Trophoblast cell (in vitro differentiated cells and primary cell): Measurements from ENCODE around the gene PDGFRB.
A peak's percentile ranks its signal among the peaks of the same experiment; 100 is the strongest.
"Not testable (repeated sequence)": the region's sequence is repeated elsewhere in the genome, so short reads cannot be mapped to it uniquely, and the experiment has no call there.

Experiments used
- DNase-seq, 2 donors: peaks; one replicate each; pipeline ENCODE4 v3.0.0-alpha.2; 2016
- H2AFZ ChIP-seq: 2 replicates; pipeline ENCODE4 v1.6.1; 2013; ENCODE audit warnings: low read length, moderate library complexity, mild to moderate bottlenecking; ENCODE audit not compliant: insufficient read depth, poor library complexity
- H2AK5ac ChIP-seq: 2 replicates; pipeline ENCODE4 v1.6.1; 2013; ENCODE audit warnings: mild to moderate bottlenecking, low read length
- H2BK120ac ChIP-seq: 2 replicates; pipeline ENCODE4 v1.6.1; 2013; ENCODE audit warnings: low read length, mild to moderate bottlenecking, moderate library complexity; ENCODE audit not compliant: insufficient read depth, poor library complexity
- H2BK12ac ChIP-seq: 2 replicates; pipeline ENCODE4 v1.6.1; 2013; ENCODE audit warnings: mild to moderate bottlenecking, low read length, moderate library complexity
- H2BK5ac ChIP-seq: 2 replicates; pipeline ENCODE4 v1.6.1; 2013; ENCODE audit warnings: low read length, low read depth, moderate library complexity, mild to moderate bottlenecking; ENCODE audit not compliant: poor library complexity
- H3K14ac ChIP-seq: 2 replicates; pipeline ENCODE4 v1.6.1; 2013; ENCODE audit warnings: mild to moderate bottlenecking, low read length
- H3K18ac ChIP-seq: 2 replicates; pipeline ENCODE4 v1.6.1; 2013; ENCODE audit warnings: mild to moderate bottlenecking, low read length
- H3K23ac ChIP-seq: 2 replicates; pipeline ENCODE4 v1.6.1; 2013; ENCODE audit warnings: low read length
- H3K27ac ChIP-seq: 2 replicates; pipeline ENCODE4 v1.5.1; 2013; ENCODE audit warnings: low read depth, mild to moderate bottlenecking, inconsistent platforms, low read length, moderate library complexity
- H3K27me3 ChIP-seq: 2 replicates; pipeline ENCODE4 v1.6.1; 2013; ENCODE audit warnings: inconsistent platforms, mild to moderate bottlenecking, low read length, moderate library complexity; ENCODE audit not compliant: insufficient read depth
- H3K36me3 ChIP-seq, 2 experiments: 1 replicate in 1 of 2; 2 replicates in 1 of 2; pipeline ENCODE4 v1.6.1; 2013; ENCODE audit warnings: low read length in 2 of 2, mild to moderate bottlenecking in 2 of 2, moderate library complexity in 1 of 2; ENCODE audit not compliant: insufficient read depth in 2 of 2, control insufficient read depth in 1 of 2
- H3K4ac ChIP-seq: 2 replicates; pipeline ENCODE4 v1.6.1; 2013; ENCODE audit warnings: low read depth, mild to moderate bottlenecking, low read length, moderate library complexity
- H3K4me1 ChIP-seq, 2 experiments: 1 replicate in 1 of 2; 2 replicates in 1 of 2; pipeline ENCODE4 v1.6.1; 2013; ENCODE audit warnings: low read length in 2 of 2, mild to moderate bottlenecking in 2 of 2, moderate library complexity in 1 of 2; ENCODE audit not compliant: insufficient read depth in 2 of 2, control insufficient read depth in 1 of 2
- H3K4me2 ChIP-seq: 2 replicates; pipeline ENCODE4 v1.6.1; 2013; ENCODE audit warnings: inconsistent platforms, mild to moderate bottlenecking, low read length, moderate library complexity
- H3K4me3 ChIP-seq: 2 replicates; pipeline ENCODE4 v1.5.1; 2013; ENCODE audit warnings: mild to moderate bottlenecking, low read depth, low read length, inconsistent platforms
- H3K79me1 ChIP-seq: one replicate; pipeline ENCODE4 v1.6.1; 2013; ENCODE audit warnings: low read length
- H3K79me2 ChIP-seq: 2 replicates; pipeline ENCODE4 v1.6.1; 2013; ENCODE audit warnings: low read length, mild to moderate bottlenecking; ENCODE audit not compliant: control insufficient read depth, insufficient read depth, poor library complexity
- H3K9ac ChIP-seq: 2 replicates; pipeline ENCODE4 v1.6.1; 2013; ENCODE audit warnings: mild to moderate bottlenecking, low read length
- H3K9me3 ChIP-seq: 2 replicates; pipeline ENCODE4 v1.6.1; 2013; ENCODE audit warnings: low read depth, mild to moderate bottlenecking, control low read depth, inconsistent platforms, low read length; ENCODE audit not compliant: insufficient read depth
- H4K12ac ChIP-seq: 2 replicates; pipeline ENCODE4 v1.6.1; 2013; ENCODE audit warnings: low read depth, mild to moderate bottlenecking, low read length, moderate library complexity
- H4K8ac ChIP-seq: 2 replicates; pipeline ENCODE4 v1.6.1; 2013; ENCODE audit warnings: low read depth, mild to moderate bottlenecking, low read length, moderate library complexity
- H4K91ac ChIP-seq: one replicate; pipeline ENCODE4 v1.6.1; 2013; ENCODE audit warnings: low read depth, mild to moderate bottlenecking, low read length, moderate library complexity
- WGBS: extraction: QIAGEN DNeasy Blood & Tissue Kit; methylation state at CpG from one replicate; pipeline ENCODE4 v1.1.7; 2013; ENCODE audit warnings: missing lambda C conversion rate; ENCODE audit not compliant: insufficient read length, insufficient coverage; ENCODE audit errors: extremely low coverage; 5-methylcytosine and 5-hydroxymethylcytosine counted together

The PDGFRB gene

GRCh38 chr5:150084754-150085153, 70.9 kb downstream of the PDGFRB start:
- not testable (repeated sequence) for H3K9ac ChIP-seq, DNase-seq, H4K91ac ChIP-seq, H3K18ac ChIP-seq, H3K4me1 ChIP-seq, H3K79me1 ChIP-seq, H4K8ac ChIP-seq, H3K27me3 ChIP-seq, H3K4me2 ChIP-seq, H3K14ac ChIP-seq, H3K79me2 ChIP-seq, H2AFZ ChIP-seq, H2BK120ac ChIP-seq, H3K4ac ChIP-seq, H4K12ac ChIP-seq, H2AK5ac ChIP-seq, H3K9me3 ChIP-seq, H3K23ac ChIP-seq, H3K4me3 ChIP-seq, H3K27ac ChIP-seq, H2BK12ac ChIP-seq, H2BK5ac ChIP-seq
- H3K36me3 ChIP-seq, result peaks cover 10 to 12% of the 10 kb centered on the region in 2 experiments
- no CpG with 5 or more reads among the region's 6 CpGs for WGBS

- Histone ChIP-seq H4K8ac (no peak overlapping the region), H3K4me2 (no peak overlapping the region), H3K18ac (no peak overlapping the region), H2BK12ac (no peak overlapping the region), H3K79me2 (no peaks in the 10 kb centered on the region), H3K36me3 (peaks cover 18 to 23% of the 10 kb centered on the region in 2 experiments), H3K4ac (no peak overlapping the region), H4K91ac (no peak overlapping the region), H3K4me1 (peaks cover 0 to 2% of the 10 kb centered on the region in 2 experiments), H3K27ac (no peak overlapping the region), H3K14ac (no peak overlapping the region), H3K4me3 (no peak overlapping the region), H2BK5ac (no peak overlapping the region), H4K12ac (no peak overlapping the region), H2AFZ (no peak overlapping the region), H3K23ac (no peak overlapping the region), H2AK5ac (no peak overlapping the region), H3K79me1 (no peaks in the 10 kb centered on the region), H3K9ac (no peak overlapping the region), H3K27me3 (no peaks in the 10 kb centered on the region), H3K9me3 (no peaks in the 10 kb centered on the region), H2BK120ac (no peak overlapping the region)
- WGBS, result no CpG with 5 or more reads among the region's 6 CpGs
- no peak for DNase-seq
Measured at GRCh38 chr5:150082889-150083288, 72.8 kb downstream of the PDGFRB start.

- DNase-seq, result no peak
- peaks cover 0 to 2% of the 10 kb centered on the region in 2 experiments for H3K4me1 ChIP-seq
- no peak overlapping the region for H4K91ac ChIP-seq
- no peak overlapping the region for H4K8ac ChIP-seq
- H3K27ac ChIP-seq, result no peak overlapping the region
- H3K23ac ChIP-seq, result no peak overlapping the region
- no peak overlapping the region for H3K18ac ChIP-seq
- H3K9me3 ChIP-seq, result no peaks in the 10 kb centered on the region
- H4K12ac ChIP-seq, result no peak overlapping the region
- no peak overlapping the region for H3K4me2 ChIP-seq
- H3K27me3 ChIP-seq, result no peaks in the 10 kb centered on the region
- no peaks in the 10 kb centered on the region for H3K79me1 ChIP-seq
- no peak overlapping the region for H3K14ac ChIP-seq
- H2BK12ac ChIP-seq, result no peak overlapping the region
- no peaks in the 10 kb centered on the region for H3K79me2 ChIP-seq
- no peak overlapping the region for H3K4me3 ChIP-seq
- H2AFZ ChIP-seq, result no peak overlapping the region
- H2BK120ac ChIP-seq, result no peak overlapping the region
- no peak overlapping the region for H3K9ac ChIP-seq
- peaks cover 21 to 26% of the 10 kb centered on the region in 2 experiments for H3K36me3 ChIP-seq
- no peak overlapping the region for H3K4ac ChIP-seq
- no peak overlapping the region for H2BK5ac ChIP-seq
- no peak overlapping the region for H2AK5ac ChIP-seq
- WGBS, result no CpG with 5 or more reads among the region's 3 CpGs
Measured at GRCh38 chr5:150082374-150082773, 73.3 kb downstream of the PDGFRB start.

GRCh38 chr5:150081541-150082283, 73.9 kb downstream of the PDGFRB start:
- no CpG with 5 or more reads among the region's 15 CpGs for WGBS

More at GRCh38 chr5:150081541-150082283, 73.9 kb downstream of the PDGFRB start:
- H2BK120ac ChIP-seq, result no peak overlapping the region
- H4K91ac ChIP-seq, result no peak overlapping the region
- no peak overlapping the region for H3K9ac ChIP-seq
- H3K79me1 ChIP-seq, result no peaks in the 10 kb centered on the region
- H3K23ac ChIP-seq, result no peak overlapping the region
- H3K4me2 ChIP-seq, result no peak overlapping the region
- H3K14ac ChIP-seq, result no peak overlapping the region
- no peaks in the 10 kb centered on the region for H3K27me3 ChIP-seq
- no peak overlapping the region for H3K18ac ChIP-seq
- no peak overlapping the region for H2AFZ ChIP-seq
- H4K8ac ChIP-seq, result no peak overlapping the region
- H4K12ac ChIP-seq, result no peak overlapping the region
- H3K4me1 ChIP-seq, result peaks cover 0 to 2% of the 10 kb centered on the region in 2 experiments
- no peak overlapping the region for H3K27ac ChIP-seq
- H3K4ac ChIP-seq, result no peak overlapping the region
- no peak overlapping the region for H2BK12ac ChIP-seq
- no peaks in the 10 kb centered on the region for H3K9me3 ChIP-seq
- H2AK5ac ChIP-seq, result no peak overlapping the region
- H3K79me2 ChIP-seq, result no peaks in the 10 kb centered on the region
- H3K4me3 ChIP-seq, result no peak overlapping the region
- H2BK5ac ChIP-seq, result no peak overlapping the region
- H3K36me3 ChIP-seq, result peaks cover 24 to 30% of the 10 kb centered on the region in 2 experiments
- peak; percentile 7 to 43 for DNase-seq
